HepG2 (cell line): ENCODE measurements around the gene SMAP1. TPM values are rescaled to one million over a fixed set of nuclear protein-coding genes. Genes with fewer than 3 reads are reported as not detected.

Experiments
- ATAD3A ChIP-seq: sonication (generic); formaldehyde crosslinking; IDR thresholded peaks from 2 replicates; pipeline ENCODE4 v1.4.0; 2020; ENCODE audit warnings: missing genetic modification reagents
- ATM ChIP-seq: fragments of 450-650 bp; IDR thresholded peaks from 2 replicates; pipeline ENCODE4 v1.7.1; 2017; ENCODE audit warnings: mild to moderate bottlenecking, borderline replicate concordance
- DNMT3B ChIP-seq: conservative IDR thresholded peaks from 2 replicates; pipeline ENCODE4 v1.6.1; 2016; ENCODE audit warnings: missing biosample characterization, control low read depth
- IRF2 ChIP-seq: IDR thresholded peaks from 2 replicates; pipeline ENCODE4 v1.6.1; 2018; ENCODE audit warnings: missing genetic modification reagents, missing compliant biosample characterization
- KDM2A ChIP-seq: sonication (generic); formaldehyde crosslinking; IDR thresholded peaks from 2 replicates; pipeline ENCODE4 v1.4.0; 2020; ENCODE audit warnings: low read depth, missing genetic modification reagents, borderline replicate concordance
- MIER2 ChIP-seq: IDR thresholded peaks from 2 replicates; pipeline ENCODE4 v1.6.1; 2016; ENCODE audit warnings: missing biosample characterization, missing genetic modification reagents
- NFIB ChIP-seq: sonication (generic); formaldehyde crosslinking; IDR thresholded peaks from 2 replicates; pipeline ENCODE4 v1.9.0; 2021; ENCODE audit warnings: missing genetic modification reagents, mild to moderate bottlenecking, borderline replicate concordance
- NPAS2 ChIP-seq: sonication (generic); formaldehyde crosslinking; IDR thresholded peaks from 2 replicates; pipeline ENCODE4 v1.8.0; 2022; ENCODE audit warnings: mild to moderate bottlenecking, missing genetic modification reagents, borderline replicate concordance
- NR1H2 ChIP-seq: sonication (generic); formaldehyde crosslinking; IDR thresholded peaks from 2 replicates; pipeline ENCODE4 v1.8.1; 2022; ENCODE audit warnings: low read depth, missing genetic modification reagents, borderline replicate concordance
- PAWR ChIP-seq: sonication (generic); formaldehyde crosslinking; IDR thresholded peaks from 2 replicates; pipeline ENCODE4 v1.4.0; 2020; ENCODE audit warnings: missing genetic modification reagents, mild to moderate bottlenecking, borderline replicate concordance
- POLR2AphosphoS2 ChIP-seq: IDR thresholded peaks from 2 replicates; pipeline ENCODE4 v1.6.1; 2011; ENCODE audit warnings: low read depth, low read length, improper control_type of control experiment
- RAD21 ChIP-seq: fragments of 450-650 bp; formaldehyde crosslinking; IDR thresholded peaks from 2 replicates; pipeline ENCODE4 v1.5.0; 2020; ENCODE audit warnings: mild to moderate bottlenecking
- SMC3 ChIP-seq: IDR thresholded peaks from 2 replicates; pipeline ENCODE4 v1.6.1; 2011; ENCODE audit warnings: low read length, improper control_type of control experiment
- TERF1 ChIP-seq: sonication (generic); formaldehyde crosslinking; IDR thresholded peaks from 2 replicates; pipeline ENCODE4 v1.8.0; 2022; ENCODE audit warnings: mild to moderate bottlenecking, missing genetic modification reagents, moderate library complexity
- TFDP1 ChIP-seq: IDR thresholded peaks from 2 replicates; pipeline ENCODE4 v1.6.1; 2016; ENCODE audit warnings: missing compliant biosample characterization, missing genetic modification reagents, borderline replicate concordance
- TRAFD1 ChIP-seq: sonication (generic); formaldehyde crosslinking; IDR thresholded peaks from 2 replicates; pipeline ENCODE4 v1.5.1; 2020; ENCODE audit warnings: missing genetic modification reagents, mild to moderate bottlenecking, borderline replicate concordance
- U2AF2 ChIP-seq: fragments of 200-400 bp; formaldehyde crosslinking; IDR thresholded peaks from 2 replicates; pipeline ENCODE4 v1.6.1; 2017; ENCODE audit warnings: low read depth, mild to moderate bottlenecking, low read length
- XBP1 ChIP-seq: sonication (generic); formaldehyde crosslinking; IDR thresholded peaks from 2 replicates; pipeline ENCODE4 v1.5.0; 2020; ENCODE audit warnings: missing genetic modification reagents
- ZNF17 ChIP-seq: sonication (generic); formaldehyde crosslinking; IDR thresholded peaks from 2 replicates; pipeline ENCODE4 v1.5.0; 2020; ENCODE audit warnings: mild to moderate bottlenecking, missing genetic modification reagents
- ZNF264 ChIP-seq: sonication (generic); formaldehyde crosslinking; IDR thresholded peaks from 2 replicates; pipeline ENCODE4 v1.4.0; 2020; ENCODE audit warnings: missing genetic modification reagents
- ZNF546 ChIP-seq: sonication (generic); formaldehyde crosslinking; conservative IDR thresholded peaks from 2 replicates; pipeline ENCODE4 v1.8.1; 2023; ENCODE audit warnings: mild to moderate bottlenecking, missing genetic modification reagents
- ZNF550 ChIP-seq: sonication (generic); formaldehyde crosslinking; IDR thresholded peaks from 2 replicates; pipeline ENCODE4 v1.4.0; 2020; ENCODE audit warnings: mild to moderate bottlenecking, missing genetic modification reagents, borderline replicate concordance
- ZNF761 ChIP-seq: sonication (generic); formaldehyde crosslinking; conservative IDR thresholded peaks from 2 replicates; pipeline ENCODE4 v1.4.0; 2020; ENCODE audit warnings: mild to moderate bottlenecking, missing genetic modification reagents
- ZNF780A ChIP-seq: sonication (generic); formaldehyde crosslinking; IDR thresholded peaks from 2 replicates; pipeline ENCODE4 v1.8.0; 2022; ENCODE audit warnings: mild to moderate bottlenecking, missing genetic modification reagents, moderate library complexity
- polyA plus RNA-seq, 8 experiments: library from polyadenylated mRNA; depleted of rRNA in 3 of 8; stranded (reverse) in 7 of 8; unstranded in 1 of 8; fragments of >200 nt; fragmentation: Illumina TruSeq in 4 of 8; extraction: Trizol in 4 of 8; gene quantifications; 2 replicates each; pipeline versions ENCODE4 v1.2.1 to v1.2.3, GENCODE V29; 2011 to 2016; ENCODE audit warnings: low read depth in 4 of 8, missing spikeins in 1 of 8, mixed read lengths in 1 of 8; ENCODE audit not compliant: insufficient read depth in 1 of 8
- total RNA-seq, 5 experiments: library from RNA; depleted of rRNA; stranded (reverse); fragments of >200 nt; fragmentation: Illumina TruSeq; extraction: Trizol; gene quantifications; 2 replicates each; pipeline ENCODE4 v1.2.3, GENCODE V29; 2016; ENCODE audit warnings: low read depth in 1 of 5
- TF ChIP-seq, protein P1 (sequence below): sonication (generic); formaldehyde crosslinking; IDR thresholded peaks from 2 replicates; pipeline ENCODE4 v1.8.0; 2022; ENCODE audit warnings: missing genetic modification reagents, low read depth, mild to moderate bottlenecking, borderline replicate concordance
- TF ChIP-seq, protein P2 (sequence below): sonication (generic); formaldehyde crosslinking; IDR thresholded peaks from 2 replicates; pipeline ENCODE4 v1.8.1; 2023; ENCODE audit warnings: missing genetic modification reagents, mild to moderate bottlenecking, borderline replicate concordance

The SMAP1 gene
- total and polyA plus RNA-seq, 2 of the 13 experiments (the other 11 are each of a cell fraction or from before 2014, with no cell fraction given), result 13.4 to 17.8 TPM

DNA sequence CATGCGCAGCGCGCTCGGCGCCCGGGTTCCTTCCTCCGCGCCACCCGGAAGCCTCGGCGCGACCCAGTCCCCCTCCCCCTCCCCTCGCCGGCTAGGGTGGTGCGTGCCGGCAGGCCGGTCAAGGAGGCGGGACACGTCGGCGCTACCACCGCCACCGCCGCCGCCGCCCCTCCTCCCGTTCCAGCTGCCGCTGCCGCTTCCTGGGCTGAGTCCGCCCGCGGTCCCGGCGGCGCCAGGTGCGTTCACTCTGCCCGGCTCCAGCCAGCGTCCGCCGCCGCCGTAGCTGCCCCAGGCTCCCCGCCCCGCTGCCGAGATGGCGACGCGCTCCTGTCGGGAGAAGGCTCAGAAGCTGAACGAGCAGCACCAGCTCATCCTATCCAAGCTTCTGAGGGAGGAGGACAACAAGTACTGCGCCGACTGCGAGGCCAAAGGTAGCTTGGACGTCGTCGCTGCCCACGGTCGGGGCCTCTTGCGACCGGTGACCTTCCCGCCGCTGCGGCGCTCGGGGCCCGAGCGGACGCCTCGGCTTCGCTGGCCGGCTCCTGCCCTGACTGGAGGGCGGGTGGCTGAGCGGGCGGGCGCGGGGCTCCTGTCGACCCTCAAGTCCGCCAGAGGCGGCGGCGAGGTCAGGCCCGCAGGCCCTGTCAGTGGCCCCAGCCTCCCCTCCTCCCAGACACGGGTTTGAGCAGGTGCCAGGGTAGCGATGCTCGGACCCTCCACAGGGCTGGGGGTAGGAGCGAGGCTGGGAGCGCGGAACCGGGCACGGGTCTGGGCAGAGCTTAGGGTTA is at the start of gene SMAP1 (continued):
- no peak for TF ChIP-seq TRAFD1 (CRISPR knock-in tag)
- TF ChIP-seq KDM2A, result peak; percentile 69; the same call in 1 of the 2 replicates
- 0 out of 2 replicates have a peak, but pooled peaks have one; percentile 36 for TF ChIP-seq NFIB
- no peak for TF ChIP-seq SMC3
- TF ChIP-seq ATAD3A (CRISPR knock-in tag), result no peak
- TF ChIP-seq ATM, result no peak
- TF ChIP-seq, protein P1, sequence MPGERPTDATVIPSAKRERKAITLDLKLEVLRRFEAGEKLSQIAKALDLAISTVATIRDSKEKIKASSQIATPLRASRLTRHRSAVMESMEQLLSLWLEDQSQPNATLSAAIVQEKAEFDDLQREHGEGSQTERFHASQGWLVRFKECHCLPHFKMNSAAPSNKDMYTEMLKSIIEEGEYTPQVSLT (CRISPR knock-in tag), result no peak
- TF ChIP-seq ZNF780A (CRISPR knock-in tag), result no peak; the same call in 1 of the 2 replicates
- TF ChIP-seq U2AF2, result no peak
- no peak for TF ChIP-seq ZNF546 (CRISPR knock-in tag)
- TF ChIP-seq ZNF17 (CRISPR knock-in tag), result no peak
- TF ChIP-seq, protein P2, sequence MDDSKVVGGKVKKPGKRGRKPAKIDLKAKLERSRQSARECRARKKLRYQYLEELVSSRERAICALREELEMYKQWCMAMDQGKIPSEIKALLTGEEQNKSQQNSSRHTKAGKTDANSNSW, result no peak
- no peak for TF ChIP-seq ZNF550 (CRISPR knock-in tag)
- TF ChIP-seq TFDP1 (CRISPR knock-in tag), result peak; percentile 69; the same call in 1 of the 2 replicates
- TF ChIP-seq NR1H2 (CRISPR knock-in tag), result no peak
- TF ChIP-seq PAWR (CRISPR knock-in tag), result no peak
- no peak for TF ChIP-seq NPAS2 (CRISPR knock-in tag)
- TF ChIP-seq ZNF264 (CRISPR knock-in tag), result 0 out of 2 replicates have a peak, but pooled peaks have one; percentile 7
- TF ChIP-seq XBP1 (CRISPR knock-in tag), result peak; percentile 69; the same call in 1 of the 2 replicates
- no peak for TF ChIP-seq MIER2 (CRISPR knock-in tag)
- TF ChIP-seq RAD21 (CRISPR knock-in tag), result peak; percentile 40
- peak; percentile 64; the same call in 1 of the 2 replicates for TF ChIP-seq IRF2
- no peak for TF ChIP-seq TERF1 (CRISPR knock-in tag)
- TF ChIP-seq POLR2AphosphoS2, result no peak
- peak; percentile 65; the same call in 1 of the 2 replicates for TF ChIP-seq ZNF761
- TF ChIP-seq DNMT3B (CRISPR knock-in tag), result no peak
